CD4-positive, alpha-beta T cell treated with Interleukin-4 for 1 hour (primary cell): ENCODE data around the gene CASP4.
"Not testable (repeated sequence)": the region's sequence is repeated elsewhere in the genome, so short reads cannot be mapped to it uniquely, and the experiment has no call there.

Experiments used
- DNase-seq, 2 donors: peaks; one replicate each; pipeline ENCODE4 v3.0.0-alpha.2; 2020 to 2022

The CASP4 gene

DNA sequence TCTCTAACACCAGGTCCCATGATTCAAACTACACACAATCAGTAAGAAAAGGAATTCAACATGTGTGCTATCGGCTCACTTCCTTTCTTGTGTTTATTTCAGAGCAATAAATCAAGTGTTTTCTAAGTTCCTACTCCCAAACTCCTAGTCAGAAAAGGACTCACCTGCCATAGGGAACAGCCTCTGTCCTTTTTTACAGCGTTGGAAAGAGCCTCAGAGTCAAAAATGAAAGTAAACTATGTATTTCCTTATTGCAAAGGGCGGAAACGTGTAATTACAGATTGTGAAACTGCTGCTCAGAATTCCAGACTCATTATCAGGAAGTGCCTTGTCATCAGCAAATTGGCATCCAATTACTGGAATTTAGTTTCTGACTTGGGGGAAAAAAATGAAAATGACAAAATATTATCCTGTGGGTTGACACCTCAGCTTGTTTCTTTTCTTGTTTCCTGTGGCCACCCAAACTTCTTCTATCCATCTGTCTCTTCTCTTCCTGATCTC lies at the start of gene CASP4:
Gene CASP4 (minus strand): TSS at position 220 of the 501 bp plus-strand sequence. CDS start 49 bp downstream, at position 171.
- peak in 1 of 2 donors; percentile 68 for DNase-seq

DNA sequence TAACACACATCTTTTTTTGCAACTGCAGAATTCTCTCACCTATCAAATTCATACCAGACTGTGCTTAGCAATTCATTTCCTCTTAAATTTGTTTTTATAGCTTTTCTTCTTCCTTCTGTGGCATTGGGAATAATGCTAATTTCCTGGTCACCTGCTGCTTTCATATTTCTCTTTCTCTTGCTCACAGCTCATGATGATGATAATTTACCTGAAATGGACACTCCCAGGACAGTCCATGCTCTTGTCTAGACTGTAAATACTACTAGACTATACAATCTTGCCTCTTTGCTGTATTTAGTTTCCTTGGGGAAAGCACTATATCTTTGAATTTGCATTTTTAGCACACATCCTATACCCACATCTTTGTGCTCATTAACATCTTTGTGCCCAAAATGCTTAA lies 39.1 kb upstream of the CASP4 start:
- no peak for DNase-seq

DNA sequence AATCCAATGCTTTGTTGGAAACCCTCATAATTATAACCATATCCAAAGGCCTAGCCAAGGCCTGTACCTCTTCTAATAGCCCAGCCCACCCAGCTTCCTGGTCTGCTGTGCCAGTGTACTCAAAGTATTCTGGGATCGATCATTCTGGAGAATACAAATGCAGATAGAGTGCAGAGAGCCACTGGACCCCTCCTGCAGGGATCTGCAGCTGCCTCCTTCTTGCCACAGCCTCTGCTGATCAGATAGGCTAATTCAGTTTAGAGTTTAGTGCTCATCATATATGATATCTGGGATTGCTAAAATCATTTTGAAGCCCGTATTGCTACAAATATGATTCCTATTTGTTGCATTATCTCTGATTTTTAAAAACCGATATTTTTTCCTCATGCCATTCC lies 37.1 kb upstream of the CASP4 start:
- no peak for DNase-seq

DNA sequence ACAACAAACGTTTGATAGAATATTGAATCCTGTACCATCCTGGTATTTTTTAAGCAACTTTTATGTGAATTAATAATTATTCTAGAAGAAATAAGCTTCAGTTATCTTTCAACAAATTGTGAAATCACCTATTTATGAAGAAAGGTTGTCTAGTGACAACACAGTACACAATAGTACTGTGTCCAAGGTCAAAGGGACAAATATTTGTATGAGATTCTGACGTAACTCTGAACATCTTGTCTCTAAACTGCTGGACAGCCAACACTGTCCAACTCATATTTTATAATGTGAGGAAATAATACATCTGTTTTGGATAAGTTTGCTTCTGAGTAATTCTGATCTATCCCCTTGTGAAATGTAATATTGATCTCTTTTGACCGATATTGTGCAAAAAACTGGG lies 35.6 kb upstream of the CASP4 start:
- DNase-seq, result no peak

DNA sequence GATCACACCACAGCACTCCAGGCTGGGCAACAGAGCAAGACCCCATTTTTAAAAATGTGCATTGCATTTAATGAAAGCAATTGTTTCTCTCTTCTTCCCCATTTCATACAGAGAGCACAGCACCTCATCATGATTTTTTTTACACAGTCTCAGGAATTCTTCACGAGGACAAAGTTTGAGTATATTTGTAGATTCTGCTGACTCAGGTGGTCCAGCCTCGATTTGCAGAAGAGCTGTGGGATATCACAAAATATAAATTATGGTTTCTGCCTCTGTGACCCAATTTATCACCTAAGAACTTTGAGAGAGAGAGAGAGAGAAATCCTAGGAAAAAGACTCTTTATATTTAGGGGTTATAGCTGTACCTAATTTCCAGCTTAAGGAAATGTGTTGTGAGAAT lies 34.8 kb upstream of the CASP4 start:
- DNase-seq, result no peak

DNA sequence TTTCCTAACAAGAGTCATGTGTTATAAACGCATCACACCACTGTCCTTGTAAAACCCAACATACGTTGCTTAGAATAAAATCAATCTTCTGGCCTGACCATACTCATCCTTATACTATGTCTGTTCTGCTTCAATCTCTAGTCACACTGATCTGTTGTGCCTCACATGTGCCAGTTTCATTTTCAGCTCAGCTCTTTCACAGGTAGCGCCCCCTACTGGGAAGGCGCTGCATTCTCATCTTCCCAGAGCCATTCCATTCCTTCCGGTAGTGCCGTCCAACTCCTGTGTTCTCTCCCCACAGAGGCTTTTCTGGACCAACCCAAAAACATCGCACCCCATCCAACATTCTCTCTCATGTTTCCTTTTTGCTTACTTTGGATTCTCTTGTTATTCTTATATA lies 32.4 kb upstream of the CASP4 start:
- peak; percentile 56 to 66 for DNase-seq

DNA sequence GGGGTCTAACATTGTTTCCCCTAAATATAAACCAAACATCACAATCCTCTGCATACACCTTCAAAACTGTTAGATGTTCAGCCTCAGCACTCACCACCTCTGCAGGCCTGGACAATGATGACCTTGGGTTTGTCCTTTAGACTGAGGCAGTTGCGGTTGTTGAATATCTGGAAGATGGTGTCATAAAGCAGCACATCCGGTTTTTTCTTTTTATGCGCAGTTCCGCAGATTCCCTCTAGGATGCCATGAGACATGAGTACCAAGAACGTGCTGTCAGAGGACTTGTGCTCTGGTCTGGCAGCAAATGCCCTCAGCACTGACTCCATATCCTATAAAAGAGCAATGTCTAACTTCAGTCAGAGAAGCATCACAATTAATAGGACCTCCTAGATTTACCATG lies 31.8 kb upstream of the CASP4 start:
- peak in 1 of 2 donors; percentile 16 for DNase-seq

DNA sequence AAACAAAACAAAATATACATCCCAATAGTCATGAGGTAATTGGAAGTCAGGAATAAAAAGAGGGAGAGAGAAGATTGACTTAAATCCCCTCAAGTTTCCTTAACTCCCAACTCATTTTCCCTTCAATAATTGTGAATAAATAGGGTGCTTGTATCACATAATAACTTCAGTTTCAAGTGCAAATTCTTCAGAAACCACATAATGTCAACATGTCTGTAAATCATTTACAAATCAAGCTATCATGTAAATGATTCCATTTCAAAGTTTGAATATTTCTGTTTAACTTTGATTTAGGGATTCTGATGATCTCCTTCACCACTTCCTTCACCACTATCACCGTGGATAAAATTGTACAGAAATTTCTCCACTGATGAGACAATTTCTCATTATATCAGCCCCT lies 31.3 kb upstream of the CASP4 start:
- DNase-seq, result no peak

DNA sequence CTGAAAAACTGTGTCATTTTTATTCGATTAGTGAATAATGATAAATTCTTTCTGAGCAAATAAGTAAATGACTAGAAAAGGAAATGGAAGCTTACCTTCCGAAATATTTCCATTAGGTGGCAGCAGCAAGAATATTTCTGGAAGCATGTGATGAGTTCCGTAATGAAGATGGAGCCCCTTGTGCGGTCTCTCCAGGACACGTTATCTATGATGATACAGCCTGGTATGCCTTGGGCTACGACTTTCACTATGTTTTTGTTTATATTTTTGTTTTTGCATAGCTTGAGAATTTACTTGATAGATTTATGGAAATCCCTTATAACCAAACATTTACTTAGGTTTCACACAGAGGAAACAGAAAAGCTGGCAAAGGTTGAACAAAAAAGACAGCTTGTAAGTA lies 28.9 kb upstream of the CASP4 start:
- no peak for DNase-seq

DNA sequence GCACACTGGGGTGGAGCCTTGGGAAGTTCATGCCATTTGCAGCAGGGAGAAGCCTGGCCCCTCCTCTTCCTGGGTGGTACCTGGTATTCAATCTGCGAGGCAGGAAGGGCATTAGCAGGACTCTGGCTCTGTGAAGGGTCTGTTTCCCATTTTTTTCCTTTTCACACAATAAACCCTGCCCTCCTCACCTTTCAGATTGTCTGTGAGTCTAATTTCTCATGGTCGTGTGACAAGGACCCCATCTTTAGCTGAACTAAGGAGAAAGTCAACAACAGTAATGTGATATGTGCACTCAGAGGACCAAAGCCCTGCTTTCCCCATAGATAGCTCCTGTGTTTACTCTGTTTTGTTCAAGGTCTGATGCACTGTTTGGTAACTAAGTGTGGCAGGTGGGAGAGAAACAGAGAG lies 26.6 kb upstream of the CASP4 start:
- DNase-seq, result no peak

DNA sequence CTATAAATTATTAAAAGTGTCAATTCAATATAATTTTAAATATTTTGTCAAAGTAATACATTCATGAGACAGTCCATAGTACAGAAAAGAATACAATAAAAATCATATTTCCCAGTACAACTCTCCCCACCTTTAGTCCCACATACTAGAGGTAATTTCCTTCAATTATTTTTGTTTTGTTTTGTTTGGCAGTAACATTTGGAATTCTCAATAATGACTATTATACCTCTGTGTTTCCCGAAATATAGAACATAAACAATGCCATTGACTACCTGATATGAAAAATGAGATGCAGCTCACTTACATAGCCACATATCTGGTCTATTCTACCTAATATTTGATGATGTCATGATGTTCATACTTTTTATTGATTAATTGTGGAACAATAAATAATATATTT lies 24.4 kb upstream of the CASP4 start:
- DNase-seq, result no peak

DNA sequence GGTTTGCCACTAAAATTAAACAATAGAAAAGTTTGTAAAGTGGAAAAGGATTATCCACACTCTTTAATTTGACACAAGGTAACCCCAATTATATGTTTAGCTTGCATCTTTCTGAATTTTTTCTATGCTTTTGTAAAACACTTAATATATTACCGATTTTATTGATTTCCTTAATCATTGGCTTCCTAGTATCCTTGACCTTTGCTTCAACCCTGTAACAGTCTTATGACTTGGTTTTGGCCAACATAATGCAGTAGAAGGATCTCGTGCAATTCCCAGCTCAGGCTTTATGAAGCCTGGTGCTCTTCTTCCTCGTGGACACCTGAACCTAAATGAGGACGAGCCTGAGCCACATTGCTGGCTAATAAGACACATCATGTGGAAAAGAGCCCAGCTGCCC lies 23.6 kb upstream of the CASP4 start:
- DNase-seq, result no peak

DNA sequence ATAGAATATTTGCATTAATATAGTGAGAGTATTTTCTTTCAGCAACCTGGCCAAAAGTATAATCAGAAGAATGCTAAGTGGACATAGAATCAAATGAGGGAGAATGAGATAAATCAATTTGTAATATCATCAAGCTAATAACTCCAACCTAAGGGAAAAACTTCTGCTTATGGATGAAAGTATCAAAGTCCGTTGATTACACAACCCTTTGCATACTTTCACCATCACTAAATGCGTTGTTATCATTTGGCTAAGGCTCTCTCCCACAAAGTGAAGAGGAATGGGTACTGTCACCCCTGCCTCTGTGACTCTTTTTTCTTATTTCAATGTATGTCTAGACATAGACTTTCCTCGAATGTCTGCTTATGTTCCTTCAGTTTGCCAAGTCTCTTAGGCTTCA lies 16.4 kb upstream of the CASP4 start:
- no peak for DNase-seq

DNA sequence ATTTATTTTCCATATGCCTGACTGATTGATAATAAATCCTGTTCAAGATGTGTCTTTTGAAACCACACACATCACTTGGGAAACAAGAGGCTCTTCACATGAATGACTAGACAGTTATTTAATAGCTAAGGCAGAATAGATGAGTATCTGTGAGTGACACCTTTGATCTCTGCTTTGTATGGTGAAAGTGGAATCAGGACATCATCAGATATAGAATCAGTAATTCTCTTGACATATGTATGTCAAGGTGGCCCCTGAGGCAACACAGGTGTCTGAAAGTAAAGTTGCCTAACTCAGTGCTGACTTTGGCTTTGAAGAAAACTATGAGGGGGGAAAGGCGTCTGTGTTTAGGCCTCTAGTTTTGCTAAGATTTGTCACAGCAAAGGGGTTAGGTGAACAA lies 11.5 kb upstream of the CASP4 start:
- DNase-seq, result no peak

DNA sequence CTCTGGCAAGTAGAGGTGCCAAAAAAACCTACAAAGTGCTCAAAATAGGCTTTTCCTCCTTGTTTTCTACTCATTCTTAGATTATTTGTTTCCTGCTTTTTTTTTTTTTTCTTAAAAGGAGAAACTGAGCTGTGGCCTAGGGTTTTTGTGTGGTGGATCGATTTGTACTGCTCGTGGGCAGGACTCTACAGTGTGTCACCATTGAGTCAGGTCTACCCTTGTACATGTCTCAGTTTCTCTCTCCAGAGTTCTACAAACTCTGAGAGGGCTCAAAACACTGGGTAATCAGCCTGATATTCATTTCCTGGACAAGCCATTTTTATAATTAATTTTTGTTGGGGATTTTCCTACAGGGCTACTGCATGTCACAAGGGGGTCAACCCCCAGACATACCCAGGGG lies 5.2 kb upstream of the CASP4 start:
- no peak for DNase-seq

DNA sequence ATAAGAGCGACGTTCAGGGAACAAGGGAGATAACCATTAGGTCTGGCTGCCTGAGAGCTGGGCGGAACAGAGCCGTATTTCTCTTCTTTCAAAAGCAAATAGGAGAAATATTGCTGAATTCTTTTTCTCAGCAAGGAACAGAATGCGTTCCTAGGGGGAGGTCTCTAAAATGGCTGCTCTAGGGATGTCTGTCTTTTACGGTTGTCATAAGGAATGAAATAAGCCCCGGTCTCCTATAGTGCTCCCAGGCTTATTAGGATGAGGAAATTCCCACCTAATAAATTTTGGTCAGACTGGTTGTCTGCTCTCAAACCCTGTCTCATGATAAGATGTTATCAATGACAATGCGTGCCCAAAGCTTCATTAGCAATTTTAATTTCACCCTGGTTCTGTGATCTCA lies 4.5 kb upstream of the CASP4 start:
- DNase-seq, result not testable (repeated sequence)

DNA sequence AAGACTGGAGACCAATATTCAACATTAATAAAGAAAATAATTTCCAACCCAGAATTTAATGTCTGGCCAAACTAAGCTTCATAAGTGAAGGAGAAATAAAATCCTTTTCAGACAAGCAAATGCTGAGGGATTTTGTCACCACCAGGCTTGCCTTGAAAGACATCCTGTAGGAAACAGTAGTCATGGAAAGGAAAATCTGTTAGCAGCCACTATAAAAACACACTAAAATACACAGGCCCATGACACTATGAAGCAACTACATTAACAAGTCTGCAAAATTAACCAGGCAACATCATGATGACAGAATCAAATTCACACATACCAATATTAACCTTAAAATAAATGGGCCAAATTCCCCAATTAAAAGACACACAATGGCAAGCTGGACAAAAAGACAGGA lies 2.4 kb upstream of the CASP4 start:
- DNase-seq, result no peak

DNA sequence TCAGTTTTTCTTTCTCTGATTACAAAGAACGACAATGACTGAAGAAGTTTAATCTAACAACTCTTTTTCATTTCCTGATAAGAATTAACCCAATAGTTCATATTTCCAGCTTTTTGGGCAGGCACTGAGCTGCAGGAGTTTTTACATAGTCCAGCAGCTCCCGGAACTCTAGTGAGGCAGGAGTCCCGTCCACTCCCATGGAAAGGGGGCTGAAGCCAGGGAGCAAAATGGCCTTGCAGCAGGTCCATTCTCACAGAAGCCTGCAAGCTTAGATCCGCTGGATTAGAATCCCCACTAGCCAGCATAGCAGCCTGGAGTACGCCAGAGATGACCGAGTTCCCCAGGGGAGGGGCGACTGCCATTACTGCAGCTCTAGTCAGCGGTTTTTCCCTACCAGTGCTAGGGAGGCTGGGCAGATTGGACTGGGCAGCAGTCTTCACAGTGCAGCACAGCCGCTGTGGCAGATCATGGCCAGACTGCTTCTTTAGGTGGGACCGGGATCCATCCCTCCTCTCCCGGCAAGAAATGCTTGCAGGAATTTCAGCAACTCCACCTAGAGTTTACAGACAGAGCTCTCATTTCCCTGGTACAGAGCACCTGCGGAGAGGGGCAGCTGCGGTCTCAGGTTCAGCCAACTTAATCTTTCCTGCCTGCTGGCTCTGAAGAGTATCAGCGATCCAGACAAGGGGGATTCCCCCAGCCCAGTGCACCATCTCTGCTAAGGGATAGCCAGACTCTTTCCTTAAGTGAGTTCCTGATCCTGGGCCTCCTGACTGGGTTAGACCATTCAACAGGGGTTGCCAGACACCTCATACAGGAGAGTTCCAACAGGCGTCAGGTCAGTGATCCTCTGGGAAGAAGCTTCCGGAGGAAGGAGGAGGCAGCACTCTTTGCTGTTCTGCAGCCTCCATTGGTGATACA lies 742 bp upstream of the CASP4 start:
- no peak for DNase-seq

DNA sequence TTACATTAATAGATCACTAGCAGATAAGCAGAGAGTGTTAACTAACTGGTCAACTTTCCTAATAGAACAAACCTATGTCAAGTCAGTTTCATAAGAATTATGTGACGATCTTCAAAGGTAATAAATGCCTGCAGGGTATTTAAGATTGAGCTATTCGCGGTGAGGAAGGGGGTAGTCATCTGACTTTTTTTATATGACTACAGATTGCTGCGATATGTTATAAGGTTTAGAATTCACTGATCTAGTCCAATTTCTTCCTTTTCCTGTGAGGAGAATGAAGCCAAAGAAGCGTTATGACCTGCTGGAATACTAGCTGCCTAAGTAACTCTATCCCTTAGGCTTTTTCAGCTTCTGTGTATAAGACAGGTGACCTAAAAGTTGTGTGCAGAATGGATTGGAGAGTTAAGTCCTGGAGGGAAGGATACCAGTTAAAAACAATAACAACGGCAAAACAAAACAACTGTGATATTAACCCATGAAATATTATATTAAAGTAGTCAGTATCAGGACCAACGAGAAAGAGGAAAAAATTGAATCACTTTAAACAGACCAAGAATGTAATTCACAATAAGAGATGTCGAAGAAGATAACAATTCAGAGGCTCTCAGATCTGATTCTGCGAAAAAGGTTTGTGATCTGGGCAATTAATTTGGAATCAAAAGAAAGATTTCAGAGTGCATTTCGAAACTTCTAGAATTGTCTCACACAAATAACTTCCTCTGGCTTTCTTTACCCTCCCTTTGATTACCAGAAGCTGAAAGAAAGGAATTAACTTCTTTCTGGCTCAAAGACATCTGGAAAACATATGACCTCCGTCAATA lies 630 bp downstream of the CASP4 start:
- DNase-seq, result peak in 1 of 2 donors; percentile 35

DNA sequence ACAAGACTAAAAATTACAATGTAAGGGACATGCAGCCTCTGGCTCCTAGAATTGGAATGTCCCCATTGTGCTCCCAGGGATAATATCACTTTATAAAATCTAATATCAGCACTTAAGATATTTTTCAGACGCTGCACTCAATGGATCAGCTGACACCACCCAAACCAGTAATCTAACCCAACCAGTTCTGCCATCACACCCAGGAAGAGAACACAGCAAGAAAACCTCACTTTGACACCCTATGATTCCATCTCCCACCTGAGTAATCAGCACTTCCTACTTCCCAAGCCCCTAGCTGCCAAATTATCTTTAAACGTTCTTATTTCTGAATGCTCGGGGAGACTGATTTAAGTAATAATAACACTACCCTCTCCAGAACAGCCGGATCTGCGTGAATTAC lies 2.6 kb downstream of the CASP4 start:
- DNase-seq, result no peak

DNA sequence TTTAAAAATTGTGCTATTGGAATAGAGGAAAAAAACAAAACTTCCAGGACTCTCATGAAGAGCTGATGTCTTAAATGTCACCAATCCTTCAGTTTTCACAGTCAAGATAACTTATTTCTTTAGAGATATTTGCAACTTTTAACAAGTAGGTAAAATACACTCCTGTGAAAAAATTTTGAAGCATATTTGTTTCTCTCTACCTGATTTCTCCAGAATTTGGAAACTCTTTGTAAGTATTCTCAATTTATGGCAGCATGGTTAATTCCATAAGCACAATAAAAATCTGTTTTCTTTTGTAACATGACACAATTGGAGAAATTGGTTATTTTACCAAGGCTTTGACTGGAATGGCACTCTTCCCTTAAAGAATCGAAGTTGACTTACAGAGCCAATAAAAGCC lies 4.1 kb downstream of the CASP4 start:
- no peak for DNase-seq

DNA sequence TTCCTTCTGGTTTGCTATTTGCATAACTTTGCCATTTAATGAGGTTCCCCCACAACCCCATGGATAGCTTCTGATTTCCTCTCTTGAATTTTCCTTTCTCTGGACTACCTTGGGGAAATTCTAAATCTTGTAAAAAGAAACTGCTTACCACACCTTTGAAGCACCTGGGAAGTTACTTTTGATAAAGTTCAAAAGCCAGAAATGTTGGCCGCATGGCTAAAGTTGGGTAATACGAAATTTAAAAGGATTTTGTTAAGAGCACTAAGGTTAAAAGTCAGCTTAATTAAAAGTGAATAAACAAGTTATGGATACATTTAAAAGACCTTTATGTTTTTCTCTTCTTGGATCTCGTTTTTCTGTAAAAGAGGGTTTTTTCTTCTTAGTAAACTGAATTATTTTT lies 5.5 kb downstream of the CASP4 start:
- DNase-seq, result no peak

DNA sequence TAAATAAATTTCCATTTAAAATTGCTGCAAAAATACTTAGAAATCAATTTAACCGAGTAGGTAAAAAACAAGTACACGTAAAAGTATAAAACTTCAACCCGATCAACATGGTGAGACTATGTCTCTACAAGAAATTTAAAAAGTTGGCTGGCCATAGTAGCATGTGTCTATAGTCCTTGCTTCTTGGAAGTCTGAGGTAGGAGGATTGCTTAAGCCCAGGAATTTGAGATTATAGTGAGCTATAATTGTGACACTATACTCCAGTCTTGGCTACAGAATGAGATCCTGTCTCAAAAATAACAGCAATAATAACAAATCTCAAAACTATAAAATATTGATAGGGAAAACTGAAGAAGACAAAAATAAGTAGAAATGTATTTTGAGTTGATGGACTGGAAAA lies 11.1 kb downstream of the CASP4 start:
- no peak for DNase-seq

DNA sequence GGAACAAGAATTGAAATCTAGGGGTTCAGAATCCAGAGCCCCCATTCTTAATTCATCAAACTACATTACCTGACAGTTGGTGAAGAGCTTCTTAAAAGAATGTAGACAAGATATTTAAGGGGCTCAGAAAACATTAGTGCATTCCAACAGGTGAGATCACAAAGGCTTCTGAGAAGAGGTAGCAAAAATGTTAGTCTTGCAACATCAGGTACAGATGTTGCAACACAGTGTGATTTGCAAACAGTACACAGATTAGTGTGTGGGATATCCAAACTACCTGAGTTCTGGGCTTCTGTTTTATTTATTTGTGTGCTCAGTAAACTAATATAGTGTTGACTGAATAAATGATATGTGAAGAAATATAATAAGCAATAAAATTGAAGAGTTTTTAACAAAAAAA lies 11.8 kb downstream of the CASP4 start:
- DNase-seq, result no peak
